ENCODE results near the gene C10orf90.

GRCh38 chr10:126564326-126564888, 106.1 kb downstream of the C10orf90 start:
- TF ChIP-seq CTCF (IDR thresholded peaks at IDR 0.05) (no peak), POLR2AphosphoS5 (IDR thresholded peaks at IDR 0.05; ENCODE audit: low read depth, low read length) (no peak), SIN3A (IDR thresholded peaks at IDR 0.05; ENCODE audit: borderline replicate concordance, insufficient read depth, low read depth, low read length) (no peak)
